ENCODE data around the gene CACNG6.

The CACNG6 gene

GRCh38 chr19:53969366-53969765, 22.1 kb upstream of the CACNG6 start:
- no peak for DNase-seq

- no peak for DNase-seq
Observed at GRCh38 chr19:53971673-53972072, 19.8 kb upstream of the CACNG6 start.

DNA sequence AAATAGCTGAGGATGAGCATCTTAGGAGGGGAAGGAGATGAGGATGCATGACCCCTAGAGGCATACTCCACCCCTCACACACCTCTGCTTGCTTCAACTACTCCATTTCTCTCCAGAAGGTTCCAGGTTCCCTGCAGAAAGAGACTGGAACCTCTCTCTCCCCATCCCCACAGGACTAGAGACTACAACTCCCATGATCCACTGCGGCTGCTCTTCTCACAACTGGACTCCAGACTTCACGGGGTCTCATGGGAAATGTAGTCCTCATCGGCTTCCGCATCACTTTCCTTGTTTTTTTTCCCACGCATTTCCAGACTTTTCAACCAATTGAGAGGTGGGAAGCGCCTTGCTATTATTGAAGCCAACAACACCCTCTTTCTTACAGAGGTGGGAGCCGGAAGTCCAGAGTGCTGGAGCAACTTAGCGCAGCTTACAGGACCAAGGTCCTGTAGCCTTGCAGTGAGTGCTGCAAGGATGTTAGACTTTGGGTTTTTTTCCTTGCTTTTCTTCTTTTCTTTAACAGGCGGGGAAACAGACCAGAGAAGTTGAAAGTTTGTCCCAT, 13.9 kb upstream of the CACNG6 start:
- DNase-seq, result peak; percentile 6 to 69

DNA sequence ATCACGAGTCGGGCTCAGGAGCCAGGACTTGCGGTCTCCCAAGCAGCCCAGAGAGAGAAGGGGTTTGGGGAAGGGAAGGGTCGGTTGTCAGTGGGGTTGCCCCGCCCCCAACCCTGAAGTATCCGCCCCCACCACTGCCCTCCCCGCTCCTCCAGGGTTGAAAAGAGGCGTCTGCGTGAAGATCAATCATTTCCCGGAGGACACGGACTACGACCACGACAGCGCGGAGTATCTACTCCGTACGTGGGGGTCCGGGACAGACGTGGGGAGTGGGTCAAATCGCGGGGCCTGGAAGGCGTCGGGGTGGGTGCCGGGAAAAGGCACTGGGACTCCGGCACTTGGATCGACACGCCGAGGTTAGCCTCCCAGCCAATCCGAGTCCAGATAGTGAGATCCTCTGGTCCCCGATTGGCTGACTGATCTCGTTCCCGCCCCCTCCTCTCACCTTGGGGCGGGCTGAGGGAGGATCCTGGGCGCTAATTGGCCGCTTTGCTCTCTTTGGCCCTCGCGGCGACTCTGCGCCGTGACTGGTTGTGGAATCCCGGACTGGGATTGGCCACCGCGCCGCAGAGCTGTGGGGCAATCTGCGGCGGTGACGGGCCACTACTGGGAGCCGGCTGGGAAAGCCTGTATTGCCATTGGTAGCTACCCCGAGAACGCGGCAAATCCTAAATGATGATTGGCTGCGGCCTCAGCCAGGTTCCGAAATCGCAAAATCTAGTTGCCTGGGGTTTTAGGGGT, 13.3 kb upstream of the CACNG6 start:
- no peak for DNase-seq

DNA sequence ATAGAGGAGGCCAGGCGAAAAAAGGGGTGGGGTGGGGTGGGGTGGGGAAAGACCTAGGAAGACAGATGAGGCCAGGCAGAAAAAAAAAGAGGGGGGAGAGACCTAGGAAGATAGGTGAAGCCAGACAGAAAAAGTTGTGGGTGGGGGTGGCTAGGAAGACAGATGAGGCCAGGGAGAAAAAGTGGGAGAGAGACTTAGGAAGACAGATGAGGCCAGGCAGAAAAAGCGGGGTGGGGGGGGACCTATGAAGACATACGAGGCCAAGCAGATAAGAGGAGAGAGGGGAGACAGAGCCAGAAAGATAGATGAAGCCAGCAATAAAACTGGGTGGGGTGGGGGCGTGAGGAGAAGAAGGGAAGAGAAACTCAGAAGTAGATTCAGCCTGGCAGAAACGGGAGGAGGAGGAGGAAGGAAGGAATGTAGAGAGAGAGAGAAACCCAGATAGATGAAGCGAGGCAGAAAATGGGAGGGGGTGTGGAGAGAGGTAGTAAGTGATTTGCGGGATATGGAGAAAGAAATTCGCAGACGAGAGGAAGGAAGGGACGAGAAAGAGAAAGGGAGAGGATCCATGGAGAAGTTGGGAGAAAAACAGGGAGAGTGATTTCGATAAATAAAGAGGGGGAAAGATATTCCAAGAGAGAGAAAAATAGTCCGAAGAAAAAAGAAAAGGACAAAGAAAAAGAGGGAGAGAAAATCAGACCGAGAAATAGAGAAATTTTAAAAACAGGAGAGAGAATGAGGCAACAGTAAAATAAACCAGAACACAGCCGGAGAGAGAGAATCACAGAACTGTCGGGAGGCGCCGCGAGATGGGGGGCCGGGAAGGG, 12.2 kb upstream of the CACNG6 start:
- no peak for DNase-seq

- no peak for DNase-seq
Observed at GRCh38 chr19:53980539-53981375, 10.7 kb upstream of the CACNG6 start.

DNA sequence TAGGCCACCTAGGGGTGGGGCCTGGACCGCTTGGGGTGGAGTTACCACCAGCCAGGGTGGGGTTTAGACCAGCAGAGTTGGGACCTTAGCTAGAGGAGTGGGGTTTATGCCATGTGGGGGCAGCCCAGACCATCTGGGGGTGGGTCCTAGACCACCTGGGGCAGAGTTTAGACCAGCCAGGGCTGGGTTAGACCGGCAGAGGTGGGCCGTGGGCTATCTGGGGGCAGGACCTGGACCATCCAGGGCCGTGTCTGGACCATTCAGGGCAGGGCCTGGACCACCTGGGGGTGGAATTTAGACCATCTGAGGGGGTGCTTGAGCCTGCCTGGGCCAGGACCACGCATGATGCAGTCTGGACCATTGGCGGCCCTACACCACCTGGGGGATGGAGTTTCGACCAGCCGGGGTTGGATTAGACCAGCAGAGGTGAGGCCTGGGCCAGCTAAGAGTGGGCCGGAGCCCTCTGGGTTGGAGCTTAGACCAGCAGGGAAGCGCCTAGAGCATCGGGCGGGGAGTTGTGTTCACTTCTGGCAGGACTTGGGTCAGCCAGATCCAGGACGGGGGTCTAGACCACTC, 10.0 kb upstream of the CACNG6 start:
- DNase-seq, result no peak

- no peak for DNase-seq
Observed at GRCh38 chr19:53982001-53982451, 9.4 kb upstream of the CACNG6 start.

DNA sequence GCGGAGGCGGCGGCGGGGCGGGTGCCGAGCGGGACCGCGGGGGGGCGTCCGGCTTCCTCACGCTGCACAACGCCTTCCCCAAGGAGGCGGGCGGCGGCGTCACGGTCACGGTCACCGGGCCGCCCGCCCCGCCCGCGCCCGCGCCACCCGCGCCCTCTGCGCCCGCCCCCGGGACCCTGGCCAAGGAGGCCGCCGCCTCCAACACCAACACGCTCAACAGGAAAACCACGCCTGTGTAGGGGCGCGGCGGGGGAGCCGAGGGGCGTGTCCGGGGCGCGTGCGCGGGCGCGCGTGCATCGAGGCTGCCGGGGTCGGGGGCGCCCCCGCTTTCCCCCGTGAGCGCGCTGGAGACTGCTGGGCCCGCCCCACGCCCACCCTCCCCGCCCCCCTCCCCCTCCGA, 8.8 kb upstream of the CACNG6 start:
- no peak for DNase-seq

DNA sequence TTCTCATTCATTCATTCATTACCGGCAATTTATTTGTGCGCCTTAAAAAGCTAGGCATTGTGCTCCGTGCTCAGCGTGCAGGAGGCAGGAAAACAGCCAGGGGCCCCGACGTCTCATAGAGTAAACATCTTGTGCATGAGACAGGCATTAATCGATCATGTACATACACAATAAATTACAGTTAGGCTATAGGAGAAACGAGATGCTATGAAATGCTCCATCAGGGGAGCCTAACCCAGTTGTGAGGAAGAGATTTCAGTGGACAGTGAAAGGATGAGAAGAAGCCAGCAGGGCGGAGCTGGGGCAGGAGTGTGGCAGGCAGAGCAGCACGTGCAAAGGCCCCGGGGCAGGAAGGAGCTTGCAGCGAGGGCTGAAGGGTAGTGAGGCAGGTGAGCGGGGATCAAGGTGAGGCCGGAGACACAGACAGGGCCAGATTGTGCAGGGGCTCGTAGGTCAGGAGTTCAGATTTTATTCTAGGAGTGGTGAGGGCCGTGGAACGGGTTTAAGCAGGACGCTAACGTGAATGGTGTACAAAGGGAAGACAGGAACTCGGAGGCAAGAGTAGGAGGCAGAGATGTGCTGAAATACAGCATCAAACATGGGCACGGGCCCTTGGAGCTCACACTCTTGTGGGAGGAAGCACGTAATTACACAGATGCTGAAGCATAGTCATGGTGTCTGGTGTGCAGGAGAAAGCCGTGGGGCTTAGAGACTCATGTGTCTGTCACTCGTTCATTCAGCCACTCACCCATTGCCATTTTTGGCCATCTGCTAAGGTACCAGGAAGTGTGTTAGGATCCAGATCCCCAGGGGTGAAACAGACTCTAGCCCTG, 7.8 kb upstream of the CACNG6 start:
- no peak for DNase-seq

- DNase-seq, result no peak
Observed at GRCh38 chr19:53985863-53986262, 5.6 kb upstream of the CACNG6 start.

DNA sequence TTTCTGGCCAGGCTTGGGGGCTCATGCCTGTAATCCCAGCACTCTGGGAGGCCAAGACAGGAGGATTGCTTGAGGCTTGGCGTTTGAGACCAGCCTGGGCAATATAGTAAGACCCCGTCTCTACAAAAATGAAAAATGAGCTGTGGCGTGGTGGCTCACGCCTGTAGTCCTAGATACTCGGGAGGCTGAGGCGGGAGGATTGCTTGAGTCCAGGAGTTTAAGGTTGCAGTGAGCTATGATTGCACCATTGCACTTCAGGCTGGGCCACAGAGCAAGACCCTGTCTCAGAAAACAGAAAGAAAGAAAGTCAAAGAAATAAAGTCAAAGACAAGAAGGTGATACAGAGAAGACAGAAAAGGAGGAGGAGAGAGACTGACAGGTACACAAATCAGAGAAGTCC, 2.5 kb upstream of the CACNG6 start:
- no peak for DNase-seq

GRCh38 chr19:53989600-53990533, 1.6 kb upstream of the CACNG6 start:
- no peak for DNase-seq

DNA sequence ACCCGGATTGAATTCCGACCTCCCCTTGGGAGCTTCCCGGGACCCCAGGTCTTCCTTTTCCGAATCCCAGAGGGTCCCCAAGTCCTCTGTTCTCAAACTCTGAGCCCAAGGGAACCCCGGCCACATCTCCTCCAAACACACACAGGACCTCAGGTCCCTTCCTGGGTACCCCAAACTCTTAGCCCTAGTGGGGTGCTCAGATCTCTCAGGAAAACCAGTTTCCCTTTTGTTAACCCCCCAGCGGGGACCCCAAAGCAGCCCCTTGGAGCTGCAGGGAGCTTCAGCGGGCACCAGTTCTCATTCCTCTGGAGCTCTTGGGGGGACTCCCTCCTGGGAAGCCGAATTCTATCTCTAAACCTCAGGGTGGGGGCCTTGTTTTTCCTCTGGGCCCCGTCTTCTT, 774 bp downstream of the CACNG6 start:
- no peak for DNase-seq

DNA sequence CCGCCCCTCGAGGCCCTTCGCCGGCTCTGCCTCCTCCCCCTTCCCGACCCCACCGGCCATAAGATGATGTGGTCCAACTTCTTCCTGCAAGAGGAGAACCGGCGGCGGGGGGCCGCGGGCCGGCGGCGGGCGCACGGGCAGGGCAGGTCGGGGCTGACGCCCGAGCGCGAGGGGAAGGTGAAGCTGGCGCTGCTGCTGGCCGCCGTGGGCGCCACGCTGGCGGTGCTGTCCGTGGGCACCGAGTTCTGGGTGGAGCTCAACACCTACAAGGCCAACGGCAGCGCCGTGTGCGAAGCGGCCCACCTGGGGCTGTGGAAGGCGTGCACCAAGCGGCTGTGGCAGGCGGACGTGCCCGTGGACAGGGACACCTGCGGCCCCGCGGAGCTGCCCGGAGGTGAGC, 1.4 kb downstream of the CACNG6 start:
- DNase-seq, result no peak

- no peak for DNase-seq
Observed at GRCh38 chr19:53993448-53993847, 2.0 kb downstream of the CACNG6 start.

DNA sequence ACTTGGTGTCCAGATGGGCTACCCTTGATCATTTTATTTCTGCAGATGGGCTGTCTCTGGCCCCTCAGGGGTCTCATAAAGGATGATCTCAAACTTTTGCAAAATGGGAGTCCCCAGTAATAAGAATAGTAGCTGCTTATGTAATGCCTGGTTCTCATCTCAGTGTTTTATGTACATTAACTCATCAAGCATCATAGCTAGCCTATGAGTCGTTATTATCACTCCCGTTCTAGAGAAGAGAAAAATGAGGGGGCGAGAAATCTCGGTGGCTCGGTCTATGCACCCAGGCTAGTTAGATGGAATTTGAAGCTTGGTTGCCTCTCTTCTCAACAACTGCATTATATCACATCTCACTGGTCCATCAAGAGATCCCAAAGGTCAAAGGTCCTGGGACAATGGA, 3.4 kb downstream of the CACNG6 start:
- DNase-seq, result no peak

- no peak for DNase-seq
Observed at GRCh38 chr19:53998223-53998622, 6.8 kb downstream of the CACNG6 start.

DNA sequence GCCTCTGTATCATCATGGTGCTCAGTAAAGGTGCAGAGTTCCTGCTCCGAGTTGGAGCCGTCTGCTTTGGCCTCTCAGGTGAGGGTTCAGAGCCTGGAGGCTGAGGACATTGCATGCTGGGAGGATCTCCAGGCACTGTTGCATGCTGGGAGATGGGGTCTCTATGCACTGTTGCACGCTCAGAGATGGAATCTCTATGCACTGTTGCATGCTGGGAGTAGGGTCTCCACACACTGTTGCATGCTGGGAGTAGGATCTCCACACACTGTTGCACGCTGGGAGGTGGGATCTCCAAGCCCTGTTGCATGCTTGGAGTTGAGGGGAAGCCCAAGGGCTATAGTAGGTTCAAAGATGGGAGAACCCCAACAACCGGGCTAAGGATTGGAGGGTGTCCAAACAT, 8.3 kb downstream of the CACNG6 start:
- DNase-seq, result no peak

GRCh38 chr19:54001496-54001895, 10.1 kb downstream of the CACNG6 start:
- DNase-seq, result no peak
